GM18951 (cell line): ENCODE measurements around the gene TMPRSS11D.

Experiments
- POLR2A ChIP-seq: IDR thresholded peaks from 4 replicates; pipeline ENCODE4 v1.6.1; 2011; ENCODE audit warnings: mild to moderate bottlenecking; ENCODE audit not compliant: insufficient read length, insufficient read depth; ENCODE audit errors: extremely low read depth
- in situ Hi-C: fragments of 300-500 bp; cut with MboI; formaldehyde crosslinking; loops from one replicate; pipeline ENCODE4 v1.12.0; 2022; ENCODE audit warnings: low sequenced_read_pairs, mixed read lengths, inconsistent platforms; ENCODE audit not compliant: unreplicated experiment

The TMPRSS11D gene

DNA sequence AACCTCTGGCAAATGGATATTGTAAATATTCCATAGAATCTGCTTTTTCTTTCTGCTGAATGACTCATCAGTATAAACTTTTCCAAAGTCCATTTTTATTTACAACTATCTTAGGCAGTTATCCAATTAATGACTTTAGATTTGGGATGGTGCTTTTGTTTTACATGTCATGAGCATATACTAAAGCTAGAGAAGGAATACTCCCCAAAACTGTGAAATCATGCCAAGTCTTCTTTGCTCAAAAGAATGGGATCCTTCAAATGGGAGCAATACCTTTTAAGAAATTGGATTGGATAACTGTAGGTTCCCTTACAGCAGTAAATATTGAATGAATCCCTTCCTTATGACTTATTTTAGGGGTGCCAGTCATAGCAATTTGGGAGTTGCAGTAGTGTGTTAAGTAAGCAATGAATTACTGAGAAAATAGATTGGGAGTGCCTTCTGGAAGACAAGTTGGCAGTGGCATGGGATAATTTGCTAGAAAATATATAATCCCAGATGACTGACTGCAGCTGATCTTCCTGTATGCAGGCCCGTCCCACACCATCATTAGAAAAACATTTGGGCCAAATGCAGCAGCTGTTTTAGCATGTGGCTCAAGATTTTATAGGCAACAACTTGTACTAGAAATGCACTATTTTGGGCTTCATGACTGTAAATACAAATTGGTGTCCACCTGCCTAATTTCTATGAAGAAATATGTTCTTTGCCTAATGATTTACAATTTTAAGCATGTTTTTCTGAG lies 2.8 kb downstream of the TMPRSS11D start:
- in situ Hi-C loops = no loop called here
- no peak for TF ChIP-seq POLR2A

DNA sequence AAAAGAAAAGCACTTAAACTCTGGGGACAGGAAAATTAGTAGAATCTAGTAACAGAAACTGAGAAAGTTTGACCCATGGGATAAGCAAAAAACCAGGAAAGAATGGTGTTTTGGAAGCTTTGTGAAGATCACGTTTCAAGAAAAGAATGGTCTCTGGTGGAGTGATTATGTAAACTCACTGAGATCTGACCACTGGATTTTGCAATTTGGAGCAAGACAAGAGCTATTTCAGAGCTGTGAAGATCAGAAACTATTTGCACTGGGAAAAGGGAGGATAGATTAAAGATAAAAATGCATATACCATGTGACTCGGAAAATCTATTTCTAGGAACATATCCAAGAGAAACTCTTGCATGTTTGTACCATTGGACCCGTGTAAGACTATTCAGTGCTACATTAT lies 4.3 kb downstream of the TMPRSS11D start:
- no peak for TF ChIP-seq POLR2A
- in situ Hi-C loops = no loop called here

DNA sequence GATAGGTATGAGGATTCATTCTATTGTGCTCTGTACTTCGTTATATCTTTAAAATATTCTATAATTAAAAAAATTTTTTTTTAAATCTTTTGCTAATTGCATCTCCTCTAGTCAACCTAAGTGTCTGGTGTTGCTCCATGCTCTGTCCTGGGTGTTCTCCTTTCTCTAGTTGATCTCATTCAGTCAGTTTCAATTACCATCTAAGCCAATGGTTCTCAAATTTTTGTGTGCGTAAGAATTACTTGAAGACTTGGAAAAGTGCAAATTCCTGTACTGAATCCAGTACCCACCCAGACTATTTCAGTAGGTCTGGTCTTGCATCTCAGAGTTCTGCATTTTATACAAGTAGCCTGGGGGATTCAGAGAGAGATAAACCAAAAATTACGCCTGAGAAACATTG lies 6.7 kb downstream of the TMPRSS11D start:
- in situ Hi-C loops = no loop called here
- no peak for TF ChIP-seq POLR2A

GRCh38 chr4:67874986-67875385 lies 8.8 kb downstream of the TMPRSS11D start:
- in situ Hi-C loops = no loop called here
- no peak for TF ChIP-seq POLR2A

DNA sequence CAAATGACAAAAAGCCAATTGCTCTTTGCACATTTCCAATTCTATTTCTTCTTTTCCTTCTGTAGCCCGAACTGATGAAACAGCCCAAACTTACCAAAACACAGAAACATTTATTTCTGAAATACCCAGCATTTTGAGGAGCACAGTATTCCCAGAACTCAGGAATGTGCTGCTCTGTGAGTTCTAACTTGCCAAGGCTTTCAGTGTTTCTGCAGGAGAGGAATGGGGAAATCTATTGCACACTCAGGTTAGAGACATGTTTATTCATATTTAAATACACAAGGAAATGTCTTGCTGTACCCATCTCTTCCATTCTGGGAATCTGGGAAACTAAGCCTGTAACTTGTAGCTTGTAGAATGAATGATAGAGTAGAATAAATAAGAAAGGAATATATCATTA lies 10.7 kb downstream of the TMPRSS11D start:
- TF ChIP-seq POLR2A = no peak
- in situ Hi-C loops = no loop called here

DNA sequence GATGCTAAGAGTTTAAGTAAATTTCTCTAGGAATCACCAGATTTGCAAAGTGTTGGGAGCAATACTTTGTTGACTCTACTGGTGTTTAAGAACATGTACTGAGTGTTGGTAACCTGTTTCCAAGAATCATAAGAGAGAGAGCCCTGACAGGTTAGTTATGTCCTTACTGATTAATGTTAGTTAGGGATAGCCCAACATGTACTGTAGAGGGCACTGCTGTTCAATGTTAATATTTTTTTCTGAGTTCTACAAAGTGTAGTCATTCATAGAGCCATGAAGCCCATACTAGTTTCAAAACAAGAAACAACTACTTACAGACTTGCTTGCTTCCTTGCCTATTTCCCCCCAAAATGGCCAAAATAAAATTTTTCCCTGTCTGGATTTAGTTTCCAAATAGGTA lies 11.9 kb downstream of the TMPRSS11D start:
- no peak for TF ChIP-seq POLR2A
- in situ Hi-C loops = no loop called here

GRCh38 chr4:67869580-67870190 lies 14.1 kb downstream of the TMPRSS11D start:
- in situ Hi-C loops = no loop called here
- TF ChIP-seq POLR2A = no peak

DNA sequence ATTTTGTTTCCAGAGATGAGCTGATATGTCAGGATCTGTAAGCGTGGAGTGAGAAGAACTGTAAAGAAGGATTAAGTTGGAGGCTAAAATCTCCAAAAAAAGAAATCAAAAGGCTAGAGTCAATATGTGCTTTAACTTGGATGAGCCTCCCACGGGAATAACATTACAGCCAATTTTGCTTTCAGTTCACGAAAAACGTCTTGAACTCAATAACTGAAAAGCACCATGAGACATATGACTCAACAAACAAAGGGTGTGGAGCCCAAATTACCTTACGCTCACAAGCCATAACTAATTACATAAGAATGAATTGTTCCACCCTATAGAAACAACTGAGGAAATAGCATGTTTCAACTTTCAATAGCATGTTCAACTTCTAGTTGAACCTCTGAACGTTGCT lies 22.3 kb downstream of the TMPRSS11D start:
- in situ Hi-C loops = no loop called here
- no peak for TF ChIP-seq POLR2A

DNA sequence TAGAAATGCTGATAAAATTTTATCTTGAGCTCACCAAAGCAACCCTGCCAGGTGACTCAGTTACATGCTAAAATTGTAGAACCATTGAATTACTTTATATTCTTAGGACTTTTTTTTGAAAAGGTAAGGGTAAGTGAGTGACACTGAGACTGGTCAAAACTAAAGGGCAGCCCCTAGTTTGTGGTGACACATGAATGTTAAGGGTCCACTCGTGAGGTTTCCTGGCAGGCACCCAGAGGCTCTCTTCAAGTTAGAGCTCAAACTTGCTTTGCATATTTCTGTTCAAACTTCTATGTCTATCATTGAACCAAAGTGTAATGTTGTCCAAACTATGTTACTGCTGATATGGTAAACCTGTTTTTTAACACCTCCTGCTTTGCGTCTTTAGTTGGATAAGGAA lies 30.5 kb downstream of the TMPRSS11D start:
- in situ Hi-C loops = no loop called here
- TF ChIP-seq POLR2A = no peak

- in situ Hi-C loops = no loop called here
- no peak for TF ChIP-seq POLR2A
Measured at GRCh38 chr4:67820903-67821302, 62.9 kb downstream of the TMPRSS11D start.

- in situ Hi-C loops = no loop called here
- no peak for TF ChIP-seq POLR2A
Measured at GRCh38 chr4:67810011-67810410, 73.8 kb downstream of the TMPRSS11D start.

- in situ Hi-C loops = no loop called here
- TF ChIP-seq POLR2A = no peak
Measured at GRCh38 chr4:67809502-67809901, 74.3 kb downstream of the TMPRSS11D start.

DNA sequence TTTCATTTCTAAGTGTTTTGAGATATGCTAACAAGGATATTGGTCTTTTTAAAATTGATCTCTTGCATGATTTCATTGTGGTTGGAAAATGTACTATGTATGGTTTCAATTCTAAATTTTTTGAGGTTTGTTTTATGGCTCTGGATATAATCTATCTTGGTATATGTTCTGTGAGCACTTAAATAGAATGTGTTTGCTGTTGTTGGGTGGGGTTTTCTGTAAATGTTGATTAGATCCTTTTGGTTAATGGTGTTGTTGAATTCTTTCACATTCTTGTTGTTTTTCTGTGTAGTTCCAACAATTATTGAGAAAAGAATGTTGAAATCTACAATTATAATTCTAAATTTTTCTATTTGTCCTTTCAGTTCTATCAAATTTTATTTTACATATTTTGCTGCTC lies 87.0 kb downstream of the TMPRSS11D start:
- no peak for TF ChIP-seq POLR2A
- in situ Hi-C loops = no loop called here

GRCh38 chr4:67790721-67791120 lies 93.1 kb downstream of the TMPRSS11D start:
- in situ Hi-C loops = no loop called here

More at GRCh38 chr4:67790721-67791120, 93.1 kb downstream of the TMPRSS11D start:
- TF ChIP-seq POLR2A = no peak
